Measurements from ENCODE around the gene LDHD. TPM values are rescaled to one million over a fixed set of nuclear protein-coding genes. Genes with fewer than 3 reads are reported as not detected.

The LDHD gene
- total and polyA plus RNA-seq, 12 donors = 2.4 to 46.0 (median 19.6) TPM

- DNase-seq = no peak
- intact Hi-C loops (cut with DNase I) = no loop called here
- 67 to 81% (median 76%) methylated on average over 15 of the region's 15 CpGs for WGBS, 4 donors
- Histone ChIP-seq H3K36me3 (replicated peaks in 1 of 2) (no peaks in the 10 kb centered on the region), H3K4me3 (no peak overlapping the region), H3K9me3 (replicated peaks in 1 of 3) (no peaks in the 10 kb centered on the region), H3K27ac (no peak overlapping the region), H3K27me3 (no peaks in the 10 kb centered on the region), H3K4me1 (replicated peaks in 1 of 2) (peaks cover 10 to 26% of the 10 kb centered on the region in 2 donors)
- TF ChIP-seq CTCF (IDR thresholded peaks at IDR 0.05) = no peak
Observed at GRCh38 chr16:75064403-75065148, 52.0 kb downstream of the LDHD start.

- TF ChIP-seq CTCF (IDR thresholded peaks at IDR 0.05) (no peak), POLR2A (IDR thresholded peaks at IDR 0.05) (no peak)
- no peaks in the 10 kb centered on the region for H3K27me3 ChIP-seq
- no peak overlapping the region for H3K27ac ChIP-seq
- no peak overlapping the region for H3K4me3 ChIP-seq
- peaks cover 10 to 26% of the 10 kb centered on the region in 2 donors for H3K4me1 ChIP-seq (replicated peaks in 1 of 2)
- H3K9me3 ChIP-seq (replicated peaks in 1 of 3) = no peaks in the 10 kb centered on the region
- H3K36me3 ChIP-seq (replicated peaks in 1 of 2) = no peaks in the 10 kb centered on the region
- no peak for DNase-seq
- WGBS, 4 donors = 81 to 86% (median 84%) methylated on average over 7 to 8 of the region's 8 CpGs
- intact Hi-C loops (cut with DNase I) = no loop called here
Observed at GRCh38 chr16:75063549-75064088, 53.0 kb downstream of the LDHD start.

DNA sequence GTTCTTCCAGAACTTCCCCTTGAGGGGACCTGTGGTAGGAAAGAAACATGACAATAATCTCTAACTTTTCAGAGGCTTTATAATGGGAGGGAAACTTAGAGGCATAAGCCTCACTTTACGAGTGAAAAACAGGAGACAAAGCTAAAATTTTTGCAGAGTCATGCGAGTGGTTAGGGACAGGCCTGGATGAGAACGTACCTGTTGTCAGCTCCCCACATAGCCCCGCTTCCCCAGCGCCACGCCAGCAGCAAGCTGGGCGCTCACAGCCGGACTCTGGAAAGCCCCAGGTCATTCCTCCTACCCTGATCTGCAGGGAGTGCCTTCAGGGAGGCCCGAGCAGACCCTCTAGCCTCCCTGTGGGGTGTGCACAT, 53.6 kb downstream of the LDHD start:
- peaks cover 10 to 26% of the 10 kb centered on the region in 2 donors for H3K4me1 ChIP-seq (replicated peaks in 1 of 2)
- DNase-seq = no peak
- no peaks in the 10 kb centered on the region for H3K27me3 ChIP-seq
- no peaks in the 10 kb centered on the region for H3K9me3 ChIP-seq (replicated peaks in 1 of 3)
- TF ChIP-seq CTCF (IDR thresholded peaks at IDR 0.05) = no peak
- no peak for TF ChIP-seq POLR2A (IDR thresholded peaks at IDR 0.05)
- peak overlapping the region in 2 of 5 donors; percentile 61 to 80 for H3K27ac ChIP-seq
- WGBS, 4 donors = 86 to 93% (median 92%) methylated on average over 9 of the region's 9 CpGs
- H3K36me3 ChIP-seq (replicated peaks in 1 of 2) = no peaks in the 10 kb centered on the region
- intact Hi-C loops (cut with DNase I) = no loop called here
- no peak overlapping the region for H3K4me3 ChIP-seq

DNA sequence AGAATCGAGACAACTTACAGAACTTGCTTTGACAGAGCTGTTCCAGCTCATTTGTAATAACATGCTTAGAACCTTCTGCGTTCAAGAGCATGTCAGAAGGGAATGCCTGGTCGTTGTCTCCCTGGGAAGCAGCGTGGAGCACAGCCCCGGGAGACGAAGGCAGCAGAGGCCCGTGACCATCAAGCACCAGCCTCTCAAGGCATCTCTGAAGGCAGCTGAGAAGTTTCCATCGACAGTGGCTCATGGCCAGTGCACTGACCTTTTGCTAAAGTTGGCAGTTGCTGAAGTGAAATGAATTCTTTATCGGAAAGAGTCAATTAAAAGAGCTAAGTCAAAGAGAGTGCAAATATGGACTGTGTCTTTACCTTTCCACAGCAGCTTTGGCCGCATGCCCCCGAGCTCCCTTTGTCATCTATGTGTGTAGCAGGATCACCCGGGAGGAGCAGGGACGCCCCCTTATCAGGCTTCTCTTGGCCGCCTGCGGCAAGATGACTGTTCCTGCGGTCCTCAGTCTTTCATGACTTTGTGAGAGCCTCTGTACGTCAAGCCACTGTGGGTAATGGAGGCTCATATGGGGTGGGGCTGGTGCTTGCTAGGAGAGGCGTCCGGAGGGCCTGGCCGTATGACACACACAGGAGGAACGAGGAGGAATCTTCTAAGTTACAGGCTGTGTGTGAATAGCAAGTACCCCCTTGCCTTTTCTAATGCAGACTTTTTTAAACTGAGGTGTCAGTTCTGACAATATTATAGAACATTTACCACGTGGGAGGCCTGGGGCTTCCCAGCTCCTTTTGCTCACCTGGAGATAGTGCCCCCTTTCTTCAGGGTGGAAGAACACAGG, 54.2 kb downstream of the LDHD start:
- peaks cover 10 to 26% of the 10 kb centered on the region in 2 donors for H3K4me1 ChIP-seq (replicated peaks in 1 of 2)
- intact Hi-C loops (cut with DNase I) = no loop called here
- WGBS, 4 donors = 55 to 61% (median 58%) methylated on average over 17 to 22 of the region's 22 CpGs
- no peaks in the 10 kb centered on the region for H3K36me3 ChIP-seq (replicated peaks in 1 of 2)
- TF ChIP-seq POLR2A (IDR thresholded peaks at IDR 0.05) = no peak
- peak; percentile 45 to 78 (median 71) for DNase-seq
- H3K27ac ChIP-seq = peak overlapping the region in 3 of 5 donors; percentile 20 to 80 (median 61)
- H3K9me3 ChIP-seq (replicated peaks in 1 of 3) = no peaks in the 10 kb centered on the region
- H3K4me3 ChIP-seq = no peak overlapping the region
- no peaks in the 10 kb centered on the region for H3K27me3 ChIP-seq

Other genes starting within 250 kb of the LDHD start
- 100 to 1,000 TPM in 1 of 9 donors, 10 to 100 TPM in 8; 21.5 to 130 (median 71.3) TPM for gene WDR59, start 131.7 kb downstream of the LDHD start, total RNA-seq
- gene WDR59, start 131.7 kb downstream of the LDHD start, polyA plus RNA-seq = 10 to 100 TPM; 56.7 to 71.1 (median 57.0) TPM
- 10 to 100 TPM; 10.9 to 29.2 (median 27.1) TPM for gene ZNRF1, start 117.8 kb downstream of the LDHD start, total RNA-seq
- 10 to 100 TPM in 2 of 3 donors, 1 to 10 TPM in 1; 9.9 to 20.7 (median 13.6) TPM for gene ZNRF1, start 117.8 kb downstream of the LDHD start, polyA plus RNA-seq
- 10 to 100 TPM in 3 of 9 donors, 1 to 10 TPM in 6; 5.9 to 15.1 (median 9.6) TPM for gene ZFP1, start 31.7 kb upstream of the LDHD start, total RNA-seq
- 10 to 100 TPM in 1 of 3 donors, 1 to 10 TPM in 2; 4.5 to 10.5 (median 6.9) TPM for gene ZFP1, start 31.7 kb upstream of the LDHD start, polyA plus RNA-seq
- gene CTRB2, start 90.4 kb upstream of the LDHD start, total RNA-seq = 10 to 100 TPM in 1 of 9 donors, 1 to 10 TPM in 4, not detected in 4; 1.5 to 15.1 (median 3.8) TPM
- 1 to 10 TPM in 1 of 3 donors, under 1 TPM in 1, not detected in 1; 0.88 to 2.5 TPM for gene CTRB2, start 90.4 kb upstream of the LDHD start, polyA plus RNA-seq
- 1 to 10 TPM in 6 of 9 donors, under 1 TPM in 1, not detected in 2; 0.67 to 9.9 (median 1.7) TPM for gene CTRB1, start 102.2 kb upstream of the LDHD start, total RNA-seq
- gene CTRB1, start 102.2 kb upstream of the LDHD start, polyA plus RNA-seq = 1 to 10 TPM in 2 of 3 donors, not detected in 1; 2.0 to 4.2 TPM
- gene BCAR1, start 134.8 kb upstream of the LDHD start, total RNA-seq = 10 to 100 TPM; 18.2 to 74.9 (median 64.8) TPM
- 10 to 100 TPM; 10.2 to 87.7 (median 54.3) TPM for gene BCAR1, start 134.8 kb upstream of the LDHD start, polyA plus RNA-seq